Sciatic nerve (tissue), 2 donors: ENCODE results near the gene MTHFD1L. TPM values are rescaled to one million over a fixed set of nuclear protein-coding genes. Genes with fewer than 3 reads are reported as not detected.
"Not testable (repeated sequence)": the region's sequence is repeated elsewhere in the genome, so short reads cannot be mapped to it uniquely, and the experiment has no call there.

Experiments
- ATAC-seq: fragments of 200-7000 bp; cut with Tn5 transposase; one replicate; pipeline ENCODE4 v1.9.1; 2020; ENCODE audit warnings: mild to moderate bottlenecking, moderate library complexity
- DNase-seq: peaks from one replicate; pipeline ENCODE4 v3.0.0-alpha.2; 2020; ENCODE audit warnings: low spot score
- intact Hi-C: fragments of 100-400 bp; cut with DNase I; formaldehyde crosslinking; loops from one replicate; pipeline ENCODE4 v1.14.2; 2022
- total RNA-seq: library from RNA; stranded (reverse); fragmentation: NEBNext Ultra II Directional; extraction: Animal tissue kit (Norgen Biotek cat#: 25700); gene quantifications from one replicate; pipeline ENCODE4 v1.2.1, GENCODE V29; 2021
- donor health status: DM: no; HTN: no; CAD: no.
- donor health status: DM: no; HTN: no; CAD: no.

The MTHFD1L gene
- total RNA-seq, 1 donor from 2014 or later, result 30.4 TPM

DNA sequence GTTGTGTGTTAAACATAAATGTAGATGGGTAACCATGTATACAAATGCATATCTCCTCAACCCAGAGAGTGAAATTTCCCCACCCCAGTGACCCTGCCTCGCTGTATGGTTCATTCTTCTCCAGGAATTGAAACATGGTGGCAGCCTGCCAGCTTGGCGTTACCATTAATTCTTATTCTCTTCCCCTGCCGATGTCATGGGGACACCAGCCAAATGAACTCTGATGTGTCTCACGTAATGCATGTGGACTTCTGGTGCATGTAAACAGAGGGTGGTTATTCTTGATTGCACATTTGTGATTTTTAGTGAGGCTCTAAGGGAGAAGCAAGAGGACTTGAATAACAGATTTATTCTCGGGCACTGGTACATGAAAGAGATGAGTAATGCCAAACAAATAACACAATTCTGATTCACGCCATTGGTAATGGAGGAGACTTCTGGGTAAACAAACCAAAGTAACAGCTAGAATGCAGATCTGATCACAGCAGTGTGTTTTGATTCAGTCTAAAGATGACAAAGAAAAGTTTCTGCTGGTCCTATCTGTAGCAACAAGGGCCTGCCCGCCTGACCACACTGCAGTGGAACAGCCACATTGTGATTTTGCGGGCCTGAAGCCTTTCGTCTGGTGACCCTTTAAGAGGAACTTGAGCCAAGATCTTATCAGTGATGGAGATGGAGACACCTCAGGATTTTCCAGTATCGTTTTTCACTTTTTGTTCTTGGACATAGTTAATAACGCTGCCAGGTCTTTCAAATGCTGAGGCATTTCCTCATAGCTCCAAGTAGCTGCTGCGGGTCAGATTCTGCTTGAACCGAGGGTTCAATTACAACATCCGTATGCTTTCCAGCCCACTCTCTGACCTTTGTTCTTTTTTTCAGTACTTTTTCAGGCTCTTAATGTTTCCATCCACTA is 202.4 kb downstream of the MTHFD1L start:
- intact Hi-C loops, result no loop called here
- DNase-seq (peak; percentile 93), ATAC-seq (peak; percentile 83)

DNA sequence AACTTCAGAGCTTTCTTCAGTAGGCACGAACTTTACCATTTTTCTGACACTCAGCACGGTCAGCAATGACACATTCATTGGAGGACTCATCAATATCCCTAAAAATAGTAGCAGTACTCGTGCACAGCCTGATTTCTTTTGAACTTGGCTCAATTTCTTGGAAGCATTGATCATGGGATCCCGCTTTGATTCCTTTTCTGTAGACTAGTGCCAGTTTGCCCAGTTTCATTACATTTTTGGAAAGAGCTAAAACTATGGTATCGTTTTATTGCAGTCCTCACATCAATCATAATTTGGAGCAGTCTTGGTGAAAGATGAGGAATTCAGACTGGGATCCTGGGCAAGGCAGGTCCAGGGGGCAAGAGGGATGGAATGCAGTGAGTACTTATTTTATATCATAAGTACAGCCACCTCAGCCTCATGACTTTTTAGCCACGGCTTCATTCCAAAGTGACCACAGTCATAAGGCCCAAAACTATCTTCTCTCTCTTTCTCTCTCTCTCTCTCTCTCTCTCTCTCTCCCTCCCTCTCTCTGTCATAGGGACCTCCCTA is 203.3 kb downstream of the MTHFD1L start:
- DNase-seq (no peak), ATAC-seq (no peak)
- intact Hi-C loops, result no loop called here

DNA sequence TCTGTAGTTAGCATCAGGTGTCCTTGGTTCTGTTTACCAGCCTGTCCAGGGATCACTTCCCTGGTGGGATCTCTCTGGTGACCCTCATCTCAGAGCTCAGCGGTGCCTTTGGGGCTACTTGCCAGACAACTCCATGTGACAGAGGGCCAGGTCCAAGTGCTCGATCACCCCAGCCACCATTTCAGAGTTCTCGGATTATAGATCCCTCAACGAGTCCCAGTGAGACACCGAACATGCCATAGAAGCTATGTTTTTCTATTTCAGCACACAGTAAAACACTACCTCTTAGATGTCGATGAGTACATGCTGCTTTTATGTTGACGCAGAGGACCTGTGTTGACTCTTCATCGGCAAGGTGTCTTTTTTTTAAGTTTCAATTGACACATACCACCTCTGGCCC is 204.1 kb downstream of the MTHFD1L start:
- intact Hi-C loops, result no loop called here
- DNase-seq (no peak), ATAC-seq (no peak)

DNA sequence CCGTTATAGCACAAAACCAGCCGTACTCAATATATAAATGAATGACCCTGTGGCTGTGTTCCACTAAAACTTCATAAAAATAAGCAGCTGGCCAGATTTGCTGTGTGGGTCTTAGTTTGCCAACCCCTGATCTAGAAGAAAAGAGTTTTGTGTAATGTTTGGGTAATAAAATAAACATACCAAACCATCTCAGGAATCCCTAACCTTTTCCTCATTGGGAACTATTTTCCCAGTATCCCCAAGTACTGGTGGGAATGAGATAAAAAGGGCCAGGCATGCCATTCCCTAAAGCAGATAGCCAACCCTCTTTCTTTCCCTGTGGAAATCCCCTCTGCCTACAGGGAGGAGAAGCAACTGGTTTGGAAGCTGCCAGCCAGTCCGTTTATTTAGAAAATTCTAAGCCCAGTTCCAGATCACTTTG is 205.1 kb downstream of the MTHFD1L start:
- intact Hi-C loops, result no loop called here
- DNase-seq (no peak), ATAC-seq (no peak)

DNA sequence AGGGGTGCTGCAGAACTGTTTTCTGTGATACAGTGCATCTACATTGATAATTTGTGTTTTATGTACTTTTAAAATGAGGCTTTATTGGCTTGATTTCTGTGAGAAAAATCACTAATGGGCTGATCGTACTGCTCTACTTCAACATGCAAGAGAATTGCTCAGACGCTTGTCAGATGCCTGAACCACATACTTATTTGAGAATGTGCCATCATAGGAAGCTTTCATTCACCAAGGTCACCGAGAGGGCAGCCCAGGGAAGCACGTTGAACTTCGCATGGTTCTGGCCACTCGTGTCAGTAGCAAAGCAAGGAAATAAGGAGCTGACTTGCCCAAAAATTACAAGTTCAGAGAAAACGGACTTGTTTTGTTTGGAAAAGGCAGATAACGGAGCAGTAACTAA is 205.8 kb downstream of the MTHFD1L start:
- intact Hi-C loops, result no loop called here

DNA sequence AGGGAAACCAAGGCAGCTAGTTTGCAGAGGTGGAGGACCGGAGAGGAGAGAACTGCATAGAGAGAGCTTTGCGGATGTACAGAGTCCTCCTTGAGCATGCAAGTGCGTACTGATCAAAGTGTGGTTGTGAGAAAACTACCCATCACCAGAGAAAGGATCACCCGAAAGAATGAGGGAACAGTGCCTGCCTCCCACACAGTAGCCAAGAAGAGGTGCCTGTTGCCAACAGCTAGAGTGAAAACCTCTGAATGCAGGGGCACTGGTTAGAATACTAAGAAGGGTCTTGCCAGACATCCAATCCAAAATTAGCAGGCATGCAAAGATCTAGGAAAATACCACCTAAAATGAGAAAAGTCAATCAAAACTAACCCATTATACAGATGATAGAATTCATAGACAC is 207.6 kb downstream of the MTHFD1L start:
- ATAC-seq (no peak), DNase-seq (no peak)
- intact Hi-C loops, result no loop called here

More for the DNA sequence above, 205.8 kb downstream of the MTHFD1L start:
- DNase-seq (peak; percentile 81), ATAC-seq (peak; percentile 83)

DNA sequence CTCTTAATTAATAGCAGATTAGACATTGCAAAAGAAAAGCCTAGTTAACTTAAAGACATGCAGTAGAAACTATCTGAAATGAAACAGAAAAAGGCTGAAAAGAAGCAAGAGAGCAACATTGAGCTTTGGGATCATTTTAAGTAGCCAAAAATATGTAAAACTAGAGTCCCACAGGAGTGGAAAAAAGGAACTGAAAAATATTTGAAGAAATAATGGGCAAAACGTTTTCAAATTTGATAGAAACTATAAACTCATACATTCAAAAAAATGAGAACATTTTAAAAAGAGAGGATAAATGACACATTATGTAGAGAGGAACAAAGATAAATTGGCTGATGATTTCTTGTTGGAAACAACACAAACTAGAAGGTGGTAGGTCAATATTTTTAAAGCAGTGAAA is 208.2 kb downstream of the MTHFD1L start:
- intact Hi-C loops, result no loop called here
- no peak for DNase-seq
- no peak for ATAC-seq

DNA sequence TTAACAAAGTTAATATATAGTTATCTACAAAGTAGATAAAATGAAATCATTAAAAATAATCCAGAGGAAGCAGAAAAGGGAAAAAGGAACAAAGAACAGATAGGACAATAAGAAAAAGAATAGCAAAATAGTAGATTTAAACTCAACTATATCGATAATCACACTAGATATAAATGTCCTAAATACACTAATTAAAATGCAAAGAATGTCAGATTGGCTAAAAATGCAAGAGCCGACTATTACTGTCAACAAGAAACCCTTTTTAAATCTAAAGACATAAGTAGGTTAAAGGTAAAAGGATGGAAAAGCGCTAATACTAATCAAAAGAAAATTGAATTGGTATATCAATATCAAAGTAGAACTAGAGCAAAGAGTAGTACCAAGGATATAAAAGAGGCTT is 209.5 kb downstream of the MTHFD1L start:
- no peak for ATAC-seq
- intact Hi-C loops, result no loop called here
- no peak for DNase-seq

DNA sequence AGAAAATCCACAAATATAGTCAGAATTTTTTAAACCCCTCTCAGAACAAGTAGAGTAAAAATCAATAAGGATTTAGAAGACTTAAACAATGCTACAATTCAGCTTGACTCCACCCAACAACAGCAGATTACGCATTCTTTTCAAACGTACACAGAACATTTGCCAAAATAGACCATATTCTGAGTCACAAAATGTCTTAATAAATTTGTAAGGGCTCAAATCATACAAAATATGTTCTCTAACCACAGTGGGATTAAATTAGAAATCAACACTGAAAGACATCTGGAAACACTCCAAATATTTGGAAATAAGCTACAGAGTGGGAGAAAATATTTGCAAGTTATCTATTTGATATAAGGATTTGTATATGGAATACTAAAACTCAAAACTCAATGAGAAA is 210.0 kb downstream of the MTHFD1L start:
- DNase-seq (no peak), ATAC-seq (no peak)
- intact Hi-C loops, result no loop called here

DNA sequence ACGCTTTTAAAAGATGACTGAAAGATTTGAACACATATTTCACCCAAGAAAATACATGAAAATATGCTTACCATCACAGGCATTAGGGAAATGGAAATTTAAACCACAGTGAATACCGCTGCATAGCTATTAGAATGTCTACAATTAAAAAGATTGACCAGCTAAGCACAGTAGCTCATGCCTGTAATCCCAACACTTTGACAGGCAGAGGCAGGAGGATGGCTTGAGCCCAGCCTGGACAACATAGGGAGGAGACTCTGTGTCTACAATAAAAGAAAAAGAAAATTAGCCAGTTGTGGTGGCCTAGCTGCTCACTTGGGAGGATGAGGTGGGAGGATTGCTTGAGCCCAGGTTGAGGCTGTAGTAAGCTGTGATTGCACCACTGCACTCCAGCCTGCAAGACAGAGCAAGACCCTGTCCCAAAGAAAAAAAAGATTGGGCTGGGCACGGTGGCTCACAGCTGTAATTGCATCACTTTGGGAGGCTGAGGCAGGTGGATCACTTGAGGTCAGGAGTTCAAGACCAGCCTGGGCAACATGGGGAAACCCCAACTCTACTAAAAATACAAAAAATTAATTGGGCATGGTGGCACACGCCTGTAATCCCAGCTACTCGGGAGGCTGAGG is 210.5 kb downstream of the MTHFD1L start:
- intact Hi-C loops, result no loop called here
- ATAC-seq, result no peak
- DNase-seq, result no peak

DNA sequence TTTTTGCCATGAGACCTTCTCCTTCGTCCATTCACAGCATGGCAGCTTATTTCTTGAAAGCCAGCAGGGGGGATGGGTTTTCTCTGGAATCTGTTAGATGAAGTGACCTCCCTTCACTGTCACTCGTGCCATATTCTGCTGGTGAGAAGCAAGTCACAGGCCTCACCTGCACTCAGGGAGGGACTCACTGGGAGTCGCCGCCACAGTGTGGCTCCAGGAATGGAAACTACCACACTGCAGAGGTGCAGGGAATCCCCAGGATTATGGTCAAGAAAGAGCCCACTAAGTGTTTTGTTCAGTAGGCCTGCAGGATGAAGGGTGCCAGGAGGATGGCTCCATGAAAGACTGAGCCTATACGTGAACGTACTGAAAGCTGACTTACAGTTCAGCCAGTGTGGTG is 213.2 kb downstream of the MTHFD1L start:
- no peak for ATAC-seq
- DNase-seq, result no peak
- intact Hi-C loops, result no loop called here

DNA sequence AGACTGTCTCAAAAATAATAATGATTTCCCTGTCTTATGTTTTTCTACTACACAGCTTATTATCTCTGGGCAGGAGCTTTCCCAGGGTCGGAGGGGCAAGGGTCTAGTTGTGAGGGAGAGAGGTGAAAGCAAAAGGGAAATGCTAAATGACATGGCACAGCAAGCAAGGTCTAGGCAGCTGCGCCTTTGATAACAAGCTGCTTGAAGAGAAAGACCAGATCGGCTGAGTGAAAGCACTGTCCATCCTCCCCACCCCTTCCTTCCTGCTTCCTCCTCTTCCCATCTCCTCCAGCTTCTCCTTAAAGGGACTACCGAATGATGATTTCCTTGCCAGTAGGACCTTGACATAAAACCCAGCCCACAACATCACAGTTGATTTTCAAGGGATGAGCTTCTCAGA is 216.2 kb downstream of the MTHFD1L start:
- ATAC-seq, result no peak
- intact Hi-C loops, result no loop called here
- no peak for DNase-seq

DNA sequence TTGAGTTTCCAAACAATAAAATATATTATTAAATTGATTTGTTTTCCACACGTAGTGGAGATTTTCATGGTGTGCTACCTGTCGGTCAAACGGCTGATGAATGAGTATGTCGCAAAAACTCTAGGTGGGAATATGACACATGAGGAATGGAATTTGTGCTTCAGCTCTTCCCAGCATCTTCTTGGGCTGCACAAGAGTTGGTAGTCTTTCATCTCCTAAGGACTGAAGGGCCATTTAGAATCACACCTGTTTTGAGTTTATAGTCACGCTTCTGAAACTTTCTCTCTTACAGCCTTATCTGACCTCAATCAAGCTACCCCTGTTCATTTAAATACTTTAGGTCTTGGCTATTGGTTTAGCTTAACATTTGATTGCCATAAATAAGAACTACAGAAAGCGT is 216.6 kb downstream of the MTHFD1L start:
- DNase-seq (no peak), ATAC-seq (no peak)
- intact Hi-C loops, result no loop called here

DNA sequence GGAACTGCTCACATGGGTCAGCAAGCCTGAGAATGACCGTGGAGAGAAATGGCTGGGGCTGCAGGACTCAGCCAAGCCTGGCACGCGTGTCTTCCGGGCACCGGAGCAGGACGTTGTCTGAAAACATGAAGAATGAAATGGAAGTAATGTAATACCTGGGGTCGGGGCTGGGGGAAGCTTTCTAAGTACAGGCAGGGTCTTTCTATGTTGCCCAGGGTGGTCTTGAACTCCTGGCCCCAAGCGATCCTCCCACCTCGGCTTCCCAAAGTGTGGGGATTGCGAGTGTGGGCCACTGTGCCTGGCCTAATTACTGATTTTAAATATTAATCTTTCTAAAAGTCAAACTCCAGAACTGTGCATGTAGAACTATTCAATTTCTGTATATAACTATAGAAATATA is 218.8 kb downstream of the MTHFD1L start:
- intact Hi-C loops, result no loop called here
- ATAC-seq (no peak), DNase-seq (no peak)

DNA sequence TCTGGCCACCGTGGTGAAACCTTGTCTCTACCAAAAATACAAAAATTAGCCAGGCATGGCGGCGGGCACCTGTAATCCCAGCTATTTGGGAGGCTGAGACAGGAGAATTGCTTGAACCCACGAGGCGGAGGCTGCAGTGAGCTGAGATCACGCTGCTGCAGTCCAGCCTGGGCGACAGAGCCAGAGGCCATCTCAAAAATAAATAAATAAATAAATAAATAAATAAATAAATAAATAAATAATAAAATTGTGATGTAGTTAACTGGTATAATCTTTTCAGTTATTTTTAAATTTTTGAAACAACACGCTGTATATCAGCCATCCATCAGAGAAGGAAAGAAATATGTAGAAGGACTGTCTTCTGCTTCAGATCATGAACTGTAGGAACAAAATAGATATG is 221.6 kb downstream of the MTHFD1L start:
- intact Hi-C loops, DNase-seq: not testable (repeated sequence)

DNA sequence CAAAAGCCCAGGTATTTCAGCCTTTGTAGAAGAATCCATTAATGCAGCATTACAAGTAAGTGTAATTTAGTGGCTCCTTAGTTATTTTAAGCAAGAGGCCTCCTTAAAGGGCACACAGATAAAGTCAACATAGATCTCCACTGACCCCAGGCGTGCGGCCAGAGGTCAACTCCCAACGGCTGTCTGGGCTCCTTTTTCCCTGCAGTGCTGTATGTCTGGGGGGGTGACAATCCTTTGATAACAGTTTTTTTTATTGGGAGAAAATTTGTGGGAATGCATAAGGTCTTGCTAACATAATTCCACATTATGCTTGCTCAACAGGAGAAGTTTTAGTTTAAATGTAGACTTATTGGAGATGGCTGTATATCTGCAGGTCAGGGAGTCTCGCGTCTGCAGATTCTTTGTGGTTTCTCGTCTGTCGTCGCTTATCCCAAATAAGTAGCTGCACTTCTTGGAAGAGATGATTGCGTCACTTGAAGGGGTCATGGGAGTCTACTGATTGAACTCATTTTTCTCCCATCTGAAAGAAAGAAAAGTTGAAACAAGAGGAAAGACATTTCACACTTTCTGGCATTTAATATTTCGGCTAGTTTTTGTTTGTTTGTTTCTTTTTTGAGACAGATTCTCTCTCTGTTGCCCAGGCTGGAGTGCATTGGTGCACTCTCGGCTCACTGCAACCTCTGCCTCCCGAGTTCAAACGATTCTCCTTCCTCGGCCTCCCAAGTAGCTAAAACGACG is 222.5 kb downstream of the MTHFD1L start:
- DNase-seq, result peak; percentile 77
- peak; percentile 92 for ATAC-seq

More for the DNA sequence above, 221.6 kb downstream of the MTHFD1L start:
- not testable (repeated sequence) for ATAC-seq

DNA sequence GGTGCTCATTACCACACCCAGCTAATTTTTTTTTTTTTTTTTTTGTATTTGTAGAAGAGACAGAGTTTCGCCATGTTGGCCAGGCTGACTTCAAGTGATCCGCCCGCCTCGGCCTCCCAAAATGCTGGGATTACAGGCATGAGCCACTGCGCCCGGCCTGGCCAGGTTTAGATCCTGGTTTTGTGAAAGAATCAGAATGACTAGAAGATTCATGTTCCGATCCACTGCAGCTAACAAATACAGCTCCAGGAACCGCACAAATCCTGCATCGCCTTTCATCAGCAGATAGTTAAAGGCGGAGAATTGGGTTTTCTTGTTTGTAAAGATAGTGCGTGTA is 223.1 kb downstream of the MTHFD1L start:
- ATAC-seq, result no peak
- intact Hi-C loops, result no loop called here
- DNase-seq, result no peak

More for the DNA sequence above, 222.5 kb downstream of the MTHFD1L start:
- intact Hi-C loops, result no loop called here

DNA sequence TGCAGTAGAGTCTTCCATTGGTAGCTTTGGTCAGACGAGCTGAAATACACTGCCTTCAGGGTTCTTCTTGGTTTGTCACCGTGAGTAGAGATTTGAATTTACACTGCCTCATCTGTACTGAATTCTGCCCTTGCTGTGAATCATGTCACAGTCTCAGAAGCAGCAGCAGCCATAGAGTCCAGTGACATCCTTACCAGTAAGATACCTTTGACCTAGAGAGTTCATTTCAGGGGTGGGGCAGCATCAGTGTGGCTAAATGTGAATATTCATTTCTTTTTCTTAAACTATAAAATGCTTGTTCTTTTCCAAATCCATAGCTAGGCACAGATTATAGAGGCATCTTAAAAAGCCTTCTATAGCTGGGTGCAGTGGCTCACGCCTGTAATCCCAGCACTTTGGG is 223.5 kb downstream of the MTHFD1L start:
- ATAC-seq, result no peak
- no peak for DNase-seq
- intact Hi-C loops, result no loop called here

DNA sequence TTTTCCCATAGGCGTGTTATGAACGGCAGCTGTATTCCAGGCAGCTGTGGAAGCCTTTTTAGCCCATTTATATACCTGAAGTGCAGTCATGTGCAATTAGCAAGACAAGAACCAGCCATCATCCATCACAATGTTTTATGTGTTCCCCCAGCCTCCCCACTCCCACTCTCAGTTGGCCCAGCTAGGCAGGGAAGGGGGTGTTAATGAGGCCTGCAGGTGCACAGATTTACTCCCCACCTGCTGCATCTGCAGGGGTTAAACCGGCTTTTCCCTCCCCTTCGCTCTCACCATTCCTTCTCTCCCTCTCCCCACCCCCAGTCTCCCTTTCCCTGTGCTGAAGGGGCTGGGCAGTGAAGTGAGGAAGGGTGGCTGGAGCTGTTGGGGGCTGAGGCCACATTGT is 224.5 kb downstream of the MTHFD1L start:
- DNase-seq (no peak), ATAC-seq (no peak)
- intact Hi-C loops, result no loop called here

DNA sequence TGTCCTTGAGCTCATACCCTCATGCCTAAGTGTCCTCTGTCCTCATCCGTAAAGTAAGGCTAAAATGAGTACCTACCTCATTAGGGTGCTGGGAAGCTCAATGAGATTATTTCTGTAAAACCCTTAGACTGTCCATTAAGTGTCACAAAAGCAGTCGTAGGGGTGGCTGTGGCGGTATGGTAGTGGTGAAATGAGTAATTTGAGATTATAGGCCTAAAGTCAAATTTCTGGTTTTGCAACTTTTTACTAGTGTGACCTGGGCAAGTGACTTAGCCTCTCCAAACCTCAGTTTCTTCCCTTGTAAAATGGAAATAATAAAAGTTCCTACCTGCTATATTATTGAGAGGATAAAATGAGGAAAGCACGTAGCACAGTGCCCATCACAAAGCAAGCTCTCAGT is 226.1 kb downstream of the MTHFD1L start:
- ATAC-seq, result no peak
- intact Hi-C loops, result no loop called here

More for the DNA sequence above, 226.1 kb downstream of the MTHFD1L start:
- DNase-seq, result no peak
